Upper lobe of left lung (tissue), 4 donors: ENCODE measurements around the gene MKNK2.

ENCODE experiments used
- POLR2A ChIP-seq, 4 donors: fragments of 450-650 bp; IDR thresholded peaks; one replicate each; pipeline ENCODE4 v1.5.1; 2016 to 2017; ENCODE audit warnings: antibody characterized with exemption in 4 of 4, mild to moderate bottlenecking in 2 of 4
- POLR2AphosphoS5 ChIP-seq, 2 donors: sonication (generic); formaldehyde crosslinking; IDR thresholded peaks; one replicate each; pipeline ENCODE4 v1.5.1; 2017; ENCODE audit warnings: antibody characterized with exemption in 2 of 2
- TF ChIP-seq, protein P1 (sequence below), 6 experiments: fragments of 450-650 bp in 4 of 6; fragments of 200-600 bp in 2 of 6; sonication (generic) in 2 of 6; IDR thresholded peaks; one replicate each; pipeline ENCODE4 v1.5.1; 2016 to 2019; ENCODE audit warnings: antibody characterized with exemption in 6 of 6

DNA sequence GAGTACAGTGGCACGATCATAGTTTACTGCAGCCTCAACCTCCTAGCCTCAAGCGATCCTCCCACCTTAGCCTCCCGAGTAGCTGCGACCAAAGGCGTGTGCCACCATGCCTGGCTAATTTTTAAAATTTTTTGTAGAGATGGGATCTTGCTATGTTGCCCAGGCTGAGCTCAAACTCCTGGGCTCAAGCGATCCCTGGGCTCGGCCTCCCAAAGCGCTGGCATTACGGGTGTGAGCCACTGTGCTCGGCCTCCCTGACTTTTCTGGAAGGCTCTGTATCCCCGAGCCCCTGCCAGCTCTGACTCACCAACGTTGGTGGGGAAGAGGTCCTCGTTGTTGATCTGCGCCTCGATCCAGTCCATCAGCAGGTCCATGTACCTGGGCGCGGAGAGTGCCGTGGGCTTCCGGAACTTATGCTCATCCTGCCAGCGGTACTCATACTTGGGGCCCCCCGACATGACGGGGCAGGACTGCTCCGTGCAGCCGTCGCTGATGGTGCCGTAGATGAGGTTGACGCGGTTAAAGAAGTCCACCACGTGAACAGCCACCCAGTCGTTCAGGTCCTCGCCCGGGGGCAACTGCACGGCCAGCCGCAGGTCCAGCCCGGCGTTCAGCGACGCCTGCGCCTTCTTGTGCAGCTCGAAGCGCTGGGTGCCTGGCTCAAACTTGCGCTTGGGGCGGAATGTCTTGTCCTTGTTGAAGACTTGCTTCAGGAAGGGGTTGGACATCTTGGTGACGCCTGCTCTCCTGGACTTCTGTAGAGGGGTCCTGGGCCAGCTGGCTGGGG is 27.0 kb upstream of the MKNK2 start:
- TF ChIP-seq, protein P1, sequence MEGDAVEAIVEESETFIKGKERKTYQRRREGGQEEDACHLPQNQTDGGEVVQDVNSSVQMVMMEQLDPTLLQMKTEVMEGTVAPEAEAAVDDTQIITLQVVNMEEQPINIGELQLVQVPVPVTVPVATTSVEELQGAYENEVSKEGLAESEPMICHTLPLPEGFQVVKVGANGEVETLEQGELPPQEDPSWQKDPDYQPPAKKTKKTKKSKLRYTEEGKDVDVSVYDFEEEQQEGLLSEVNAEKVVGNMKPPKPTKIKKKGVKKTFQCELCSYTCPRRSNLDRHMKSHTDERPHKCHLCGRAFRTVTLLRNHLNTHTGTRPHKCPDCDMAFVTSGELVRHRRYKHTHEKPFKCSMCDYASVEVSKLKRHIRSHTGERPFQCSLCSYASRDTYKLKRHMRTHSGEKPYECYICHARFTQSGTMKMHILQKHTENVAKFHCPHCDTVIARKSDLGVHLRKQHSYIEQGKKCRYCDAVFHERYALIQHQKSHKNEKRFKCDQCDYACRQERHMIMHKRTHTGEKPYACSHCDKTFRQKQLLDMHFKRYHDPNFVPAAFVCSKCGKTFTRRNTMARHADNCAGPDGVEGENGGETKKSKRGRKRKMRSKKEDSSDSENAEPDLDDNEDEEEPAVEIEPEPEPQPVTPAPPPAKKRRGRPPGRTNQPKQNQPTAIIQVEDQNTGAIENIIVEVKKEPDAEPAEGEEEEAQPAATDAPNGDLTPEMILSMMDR (IDR thresholded peaks at IDR 0.05): no peak
- TF ChIP-seq POLR2AphosphoS5 (IDR thresholded peaks at IDR 0.05) (no peak), POLR2A (IDR thresholded peaks at IDR 0.05) (no peak)
